GM23338 (cell line): ENCODE measurements around the gene VWA2. TPM values are rescaled to one million over a fixed set of nuclear protein-coding genes. Genes with fewer than 3 reads are reported as not detected.

Source experiments
- ATAC-seq: fragments of 200-7000 bp; cut with Tn5 transposase; 3 replicates; pipeline ENCODE4 v1.9.1; 2020
- DNase-seq: peaks from one replicate; pipeline ENCODE4 v3.0.0-alpha.2; 2015; ENCODE audit warnings: low spot score
- H2AFZ ChIP-seq: fragments of 200-600 bp; sonication (generic); 2 replicates; pipeline ENCODE4 v1.8.0; 2016; ENCODE audit warnings: antibody characterized with exemption, mild to moderate bottlenecking, moderate library complexity
- H3F3A ChIP-seq: fragments of 200-600 bp; sonication (generic); replicated peaks from 2 replicates; pipeline ENCODE4 v1.8.0; 2017; ENCODE audit warnings: antibody characterized with exemption, mixed run types, low read depth
- H3K27ac ChIP-seq: fragments of 200-600 bp; sonication (generic); 2 replicates; pipeline ENCODE4 v1.6.1; 2016; ENCODE audit warnings: low read depth
- H3K27me3 ChIP-seq: fragments of 200-600 bp; sonication (generic); 2 replicates; pipeline ENCODE4 v1.8.0; 2016; ENCODE audit warnings: mild to moderate bottlenecking, mixed run types, moderate library complexity; ENCODE audit not compliant: insufficient read depth
- H3K36me3 ChIP-seq: fragments of 200-600 bp; sonication (generic); 2 replicates; pipeline ENCODE4 v1.8.0; 2016; ENCODE audit warnings: mild to moderate bottlenecking; ENCODE audit not compliant: insufficient read depth
- H3K4me1 ChIP-seq: fragments of 200-600 bp; sonication (generic); 2 replicates; pipeline ENCODE4 v1.8.0; 2016; ENCODE audit warnings: mild to moderate bottlenecking, moderate library complexity; ENCODE audit not compliant: insufficient read depth
- H3K4me2 ChIP-seq: fragments of 200-600 bp; sonication (generic); 2 replicates; pipeline ENCODE4 v1.7.1; 2017; ENCODE audit warnings: mixed run types
- H3K4me3 ChIP-seq: fragments of 200-600 bp; sonication (generic); 2 replicates; pipeline ENCODE4 v1.6.1; 2016; ENCODE audit warnings: mixed run types
- H3K79me2 ChIP-seq: fragments of 200-600 bp; sonication (generic); replicated peaks from 2 replicates; pipeline ENCODE4 v1.8.0; 2017; ENCODE audit warnings: mild to moderate bottlenecking; ENCODE audit not compliant: insufficient read depth
- H3K9me2 ChIP-seq: fragments of 200-600 bp; sonication (generic); 2 replicates; pipeline ENCODE4 v1.8.0; 2017; ENCODE audit not compliant: insufficient read depth
- H4K20me1 ChIP-seq: fragments of 200-600 bp; sonication (generic); replicated peaks from 2 replicates; pipeline ENCODE4 v1.8.0; 2017; ENCODE audit warnings: mild to moderate bottlenecking; ENCODE audit not compliant: insufficient read depth
- H3K27ac Mint-ChIP-seq: 2 replicates; pipeline ENCODE4 v1.8.0; 2020; ENCODE audit warnings: inconsistent platforms, mild to moderate bottlenecking, moderate library complexity, mixed read lengths
- H3K27me3 Mint-ChIP-seq: 3 replicates; pipeline ENCODE4 v1.8.0; 2022; ENCODE audit warnings: low read depth, mild to moderate bottlenecking, moderate library complexity, mixed read lengths, inconsistent platforms; ENCODE audit not compliant: insufficient read depth, poor library complexity
- H3K36me3 Mint-ChIP-seq: 3 replicates; pipeline ENCODE4 v1.8.0; 2021; ENCODE audit warnings: low read depth, mild to moderate bottlenecking, inconsistent platforms, moderate library complexity, mixed read lengths
- H3K4me1 Mint-ChIP-seq: 3 replicates; pipeline ENCODE4 v1.8.0; 2020; ENCODE audit warnings: mild to moderate bottlenecking, inconsistent platforms, mixed read lengths
- H3K4me3 Mint-ChIP-seq: 3 replicates; pipeline ENCODE4 v1.8.0; 2021; ENCODE audit warnings: moderate library complexity, mild to moderate bottlenecking, inconsistent platforms, mixed read lengths
- H3K9me3 Mint-ChIP-seq: 3 replicates; pipeline ENCODE4 v1.8.0; 2020; ENCODE audit warnings: moderate library complexity, mild to moderate bottlenecking, inconsistent platforms, mixed read lengths
- CREB1 ChIP-seq: fragments of 250-450 bp; sonication (Bioruptor Pico); IDR thresholded peaks from 2 replicates; pipeline ENCODE4 v1.5.0; 2020; ENCODE audit warnings: low read depth, mild to moderate bottlenecking, moderate library complexity
- CTCF ChIP-seq, 2 experiments: fragments of 200-600 bp in 1 of 2; sonication (generic) in 1 of 2; conservative IDR thresholded peaks; 2 replicates each; pipeline versions ENCODE4 v1.5.1 to v1.6.1; 2016 to 2017; ENCODE audit warnings: antibody characterized with exemption in 2 of 2, low read depth in 2 of 2, mild to moderate bottlenecking in 2 of 2, moderate library complexity in 1 of 2
- ETS1 ChIP-seq: IDR thresholded peaks from 2 replicates; pipeline ENCODE4 v1.6.1; 2016; ENCODE audit warnings: antibody characterized with exemption
- EZH2 ChIP-seq: fragments of 200-600 bp; sonication (generic); IDR thresholded peaks from one replicate; pipeline ENCODE4 v1.8.0; 2017; ENCODE audit warnings: antibody characterized with exemption, mild to moderate bottlenecking, low read depth; ENCODE audit not compliant: unreplicated experiment
- EZH2phosphoT487 ChIP-seq: fragments of 200-600 bp; sonication (generic); IDR thresholded peaks from one replicate; pipeline ENCODE4 v1.8.1; 2018; ENCODE audit warnings: antibody characterized with exemption; ENCODE audit not compliant: unreplicated experiment
- JUNB ChIP-seq: IDR thresholded peaks from one replicate; pipeline ENCODE4 v1.6.1; 2016; ENCODE audit warnings: antibody characterized with exemption; ENCODE audit not compliant: unreplicated experiment
- NANOG ChIP-seq: IDR thresholded peaks from 2 replicates; pipeline ENCODE4 v1.6.1; 2016; ENCODE audit warnings: antibody characterized with exemption, borderline replicate concordance
- POLR2AphosphoS5 ChIP-seq: IDR thresholded peaks from 2 replicates; pipeline ENCODE4 v1.6.1; 2016; ENCODE audit warnings: antibody characterized with exemption, low read depth
- REST ChIP-seq: IDR thresholded peaks from one replicate; pipeline ENCODE4 v1.6.1; 2018; ENCODE audit warnings: antibody characterized with exemption; ENCODE audit not compliant: unreplicated experiment
- STAT1 ChIP-seq: IDR thresholded peaks from one replicate; pipeline ENCODE4 v1.6.1; 2016; ENCODE audit warnings: antibody characterized with exemption; ENCODE audit not compliant: unreplicated experiment
- ZNF114 ChIP-seq: fragments of 250-450 bp; sonication (Bioruptor Pico); IDR thresholded peaks from 2 replicates; pipeline ENCODE4 v1.5.0; 2020; ENCODE audit warnings: mild to moderate bottlenecking, moderate library complexity
- ZNF331 ChIP-seq: fragments of 250-450 bp; sonication (Bioruptor Pico); IDR thresholded peaks from 2 replicates; pipeline ENCODE4 v1.5.0; 2020; ENCODE audit warnings: low read depth, mild to moderate bottlenecking, moderate library complexity
- ZNF462 ChIP-seq: fragments of 250-450 bp; sonication (Bioruptor Pico); IDR thresholded peaks from 2 replicates; pipeline ENCODE4 v1.5.0; 2020; ENCODE audit warnings: mild to moderate bottlenecking, moderate library complexity
- polyA plus RNA-seq: library from polyadenylated mRNA; unstranded; fragments of >200 nt; fragmentation: Nextera tagmentation; extraction: Ambion mirVana; gene quantifications from 2 replicates; pipeline ENCODE4 v1.2.1, GENCODE V29; 2016
- total RNA-seq: library from RNA; depleted of rRNA; stranded (reverse); fragments of >200 nt; shearing (Covaris generic); gene quantifications from 2 replicates; pipeline ENCODE4 v1.2.3, GENCODE V29; 2014

VWA2 gene
- total and polyA plus RNA-seq, 2 experiments from 2014 or later = 0.48 to 3.7 TPM

GRCh38 chr10:114295393-114295792 is 56.3 kb downstream of the VWA2 start:
- Mint-ChIP-seq H3K4me3 (no peak overlapping the region), H3K4me1 (no peaks in the 10 kb centered on the region; the same call in 2 of the 3 replicates), H3K9me3 (peaks cover 21% of the 10 kb centered on the region), H3K27me3 (peaks cover 7% of the 10 kb centered on the region), H3K36me3 (peaks cover 40% of the 10 kb centered on the region), H3K27ac (no peak overlapping the region)
- H3K4me3 ChIP-seq = no peak overlapping the region
- peaks cover 15% of the 10 kb centered on the region for H3K36me3 ChIP-seq
- no peaks in the 10 kb centered on the region for H3F3A ChIP-seq
- H4K20me1 ChIP-seq = no peaks in the 10 kb centered on the region
- no peak overlapping the region for H3K27ac ChIP-seq
- no peak overlapping the region for H3K4me2 ChIP-seq
- H2AFZ ChIP-seq = no peak overlapping the region
- TF ChIP-seq REST (no peak), ZNF331 (CRISPR knock-in tag) (no peak), STAT1 (no peak), JUNB (no peak), EZH2 (no peak), POLR2AphosphoS5 (no peak), ZNF114 (CRISPR knock-in tag) (no peak), ETS1 (no peak), CREB1 (no peak), CTCF (conservative IDR thresholded peaks at IDR 0.05; ENCODE audit: low read depth in 2 of 2) (no peak), ZNF462 (no peak), NANOG (no peak), EZH2phosphoT487 (no peak)
- no peaks in the 10 kb centered on the region for H3K4me1 ChIP-seq
- H3K27me3 ChIP-seq = no peaks in the 10 kb centered on the region
- ATAC-seq (no peak), DNase-seq (no peak)
- H3K9me2 ChIP-seq = no peaks in the 10 kb centered on the region
- H3K79me2 ChIP-seq = no peaks in the 10 kb centered on the region
